ENCODE data around the gene SOX4.

DNA sequence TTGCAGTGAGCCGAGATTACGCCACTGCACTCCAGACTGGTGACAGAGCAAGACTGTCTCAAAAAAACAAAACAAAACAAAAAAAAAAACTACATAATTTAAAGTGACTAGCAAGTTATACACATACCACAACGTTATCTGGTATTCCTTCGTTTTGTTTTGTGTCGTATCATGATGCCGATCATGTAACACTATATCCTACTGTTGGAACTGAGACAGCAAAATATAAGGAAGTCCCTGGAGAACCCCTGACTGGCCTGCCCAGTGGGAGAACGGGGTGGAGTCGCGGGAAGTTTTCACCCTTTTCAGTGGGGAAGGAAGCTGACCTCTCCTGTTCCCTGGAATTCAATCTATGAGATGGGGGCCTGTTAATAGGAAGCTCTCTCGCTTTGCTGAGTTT is 15.1 kb downstream of the SOX4 start:
- no peak for TF ChIP-seq CTCF (IDR thresholded peaks at IDR 0.05)
- no peak for TF ChIP-seq POLR2A (IDR thresholded peaks at IDR 0.05)
